Heart left ventricle (tissue), 13 donors: ENCODE data around the gene OR51B6.

Source experiments
- CTCF ChIP-seq, 12 donors: fragments of 200-600 bp; sonication (generic) in 4 of 12; IDR thresholded peaks; one replicate each; pipeline versions ENCODE4 v1.5.0 to v1.8.0; 2018 to 2022; ENCODE audit warnings: antibody characterized with exemption in 12 of 12, mild to moderate bottlenecking in 5 of 12
- POLR2A ChIP-seq, 2 donors: fragments of 450-650 bp; IDR thresholded peaks; one replicate each; pipeline ENCODE4 v1.6.1; 2017; ENCODE audit warnings: antibody characterized with exemption in 2 of 2, mild to moderate bottlenecking in 2 of 2, moderate library complexity in 2 of 2
- donor health status: ischemic (EF 13 %, LVEDD 7.1; RV severe dilation, severe dysfunction).
- donor health status: DM: no; HTN: yes; CAD: no.
- donor health status: DM: no; HTN: no; CAD: no.
- donor health status: ischemic (EF 25% LVEDD 6.9; RV normal size, moderate dysfunction).
- donor health status: ischemic (EF 25% LVEDD 5.7; RV mildly dilated, moderate dysfunction).
- donor health status: ischemic (EF 35%, LVEDD 5.7; RV mildly dilated, moderate dysfunction).
- donor health status: nonischemic (EF 11% LVEDD 7.7; RV severe dilation, severe dysfunction).
- donor health status: DM: yes; HTN: yes; CAD: no.
- donor health status: PGD.
- donor health status: ischemic (EF 29% LVEDD 5.4; RV normal size, mild dysfunction).
- donor health status: nonischemic (EF 23%, LVEDD 6.1; RV moderate dilation, normal function).

- TF ChIP-seq POLR2A (IDR thresholded peaks at IDR 0.05) (no peak), CTCF (IDR thresholded peaks at IDR 0.05) (no peak)
Observed at GRCh38 chr11:5336331-5336730, 15.0 kb upstream of the OR51B6 start.
